DND-41 (cell line): Measurements from ENCODE around the gene SHROOM3.

Source experiments
- EZH2 ChIP-seq: IDR thresholded peaks from 3 replicates; pipeline ENCODE4 v1.6.1; 2012; ENCODE audit warnings: borderline replicate concordance, low read depth, mild to moderate bottlenecking, moderate library complexity, low read length, inconsistent platforms; ENCODE audit not compliant: severe bottlenecking
- TF ChIP-seq, protein P1 (sequence below): IDR thresholded peaks from 2 replicates; pipeline ENCODE4 v1.5.1; 2012; ENCODE audit warnings: borderline replicate concordance, low read length, moderate library complexity, mild to moderate bottlenecking; ENCODE audit not compliant: poor library complexity, severe bottlenecking; ENCODE audit errors: extremely low read depth

DNA sequence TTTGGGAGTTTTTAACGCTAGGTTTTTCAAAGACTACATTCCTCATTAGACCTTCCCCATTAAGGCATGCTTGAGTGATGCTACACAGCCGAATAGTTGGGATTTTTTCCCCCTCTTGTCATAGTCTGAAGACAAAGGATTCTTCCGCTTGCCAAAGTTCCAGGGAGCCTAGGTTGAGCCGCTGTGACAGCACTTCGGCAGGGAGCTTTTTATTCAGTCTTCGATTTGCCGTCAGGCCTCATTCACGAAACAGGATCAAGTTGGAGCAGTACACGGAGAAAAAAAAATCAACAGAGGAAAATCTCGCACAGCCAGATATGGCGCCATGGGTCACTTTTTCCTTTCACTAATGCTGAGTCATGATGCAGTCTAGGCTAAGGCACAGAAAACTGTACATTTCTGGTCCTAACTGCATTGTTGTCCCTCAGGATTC, 24.3 kb downstream of the SHROOM3 start:
- TF ChIP-seq, protein P1, sequence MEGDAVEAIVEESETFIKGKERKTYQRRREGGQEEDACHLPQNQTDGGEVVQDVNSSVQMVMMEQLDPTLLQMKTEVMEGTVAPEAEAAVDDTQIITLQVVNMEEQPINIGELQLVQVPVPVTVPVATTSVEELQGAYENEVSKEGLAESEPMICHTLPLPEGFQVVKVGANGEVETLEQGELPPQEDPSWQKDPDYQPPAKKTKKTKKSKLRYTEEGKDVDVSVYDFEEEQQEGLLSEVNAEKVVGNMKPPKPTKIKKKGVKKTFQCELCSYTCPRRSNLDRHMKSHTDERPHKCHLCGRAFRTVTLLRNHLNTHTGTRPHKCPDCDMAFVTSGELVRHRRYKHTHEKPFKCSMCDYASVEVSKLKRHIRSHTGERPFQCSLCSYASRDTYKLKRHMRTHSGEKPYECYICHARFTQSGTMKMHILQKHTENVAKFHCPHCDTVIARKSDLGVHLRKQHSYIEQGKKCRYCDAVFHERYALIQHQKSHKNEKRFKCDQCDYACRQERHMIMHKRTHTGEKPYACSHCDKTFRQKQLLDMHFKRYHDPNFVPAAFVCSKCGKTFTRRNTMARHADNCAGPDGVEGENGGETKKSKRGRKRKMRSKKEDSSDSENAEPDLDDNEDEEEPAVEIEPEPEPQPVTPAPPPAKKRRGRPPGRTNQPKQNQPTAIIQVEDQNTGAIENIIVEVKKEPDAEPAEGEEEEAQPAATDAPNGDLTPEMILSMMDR = no peak
- TF ChIP-seq EZH2 = no peak
